ENCODE measurements around the gene USP24.

- TF ChIP-seq ZNF274 (IDR thresholded peaks at IDR 0.05; ENCODE audit: low read depth, low read length) (no peak), SUZ12 (IDR thresholded peaks at IDR 0.05; ENCODE audit: extremely low read depth, insufficient read depth, insufficient read length) (no peak), YY1 (IDR thresholded peaks at IDR 0.05; ENCODE audit: insufficient read depth, insufficient read length) (no peak)
Measured at GRCh38 chr1:55046871-55047270, 168.3 kb downstream of the USP24 start.
